Small intestine (tissue), 7 donors: ENCODE data around the gene PPDPF. TPM values are rescaled to one million over a fixed set of nuclear protein-coding genes. Genes with fewer than 3 reads are reported as not detected.

Experiments
- DNase-seq, 2 donors: peaks; one replicate each; pipeline versions ENCODE4 v3.0.0 to v3.0.0-alpha.2; 2013
- FAIRE-seq: peaks from 2 replicates; lab custom pipeline; 2012; peaks lifted over from hg19 to GRCh38; lab: Jason Lieb, UNC
- H3K27ac ChIP-seq, 3 donors: one replicate each; pipeline ENCODE4 v1.5.1; 2013; ENCODE audit warnings: low read length in 2 of 3, mild to moderate bottlenecking in 2 of 3, control low read depth in 1 of 3, inconsistent platforms in 1 of 3, low read depth in 1 of 3, moderate library complexity in 1 of 3
- H3K27me3 ChIP-seq, 3 donors: one replicate each; pipeline ENCODE4 v1.6.1; 2013; ENCODE audit warnings: low read length in 3 of 3, inconsistent platforms in 1 of 3; ENCODE audit not compliant: control insufficient read depth in 3 of 3, insufficient read depth in 3 of 3
- H3K36me3 ChIP-seq, 3 donors: one replicate each; pipeline ENCODE4 v1.6.1; 2013; ENCODE audit warnings: low read length in 3 of 3, inconsistent platforms in 1 of 3, low read depth in 1 of 3, mild to moderate bottlenecking in 1 of 3, moderate library complexity in 1 of 3; ENCODE audit not compliant: control insufficient read depth in 3 of 3, insufficient read depth in 2 of 3
- H3K4me1 ChIP-seq, 3 donors: one replicate each; pipeline ENCODE4 v1.6.1; 2013; ENCODE audit warnings: low read length in 2 of 3, inconsistent platforms in 1 of 3, low read depth in 1 of 3, mild to moderate bottlenecking in 1 of 3, moderate library complexity in 1 of 3; ENCODE audit not compliant: control insufficient read depth in 3 of 3, insufficient read depth in 2 of 3
- H3K4me3 ChIP-seq, 3 donors: one replicate each; pipeline ENCODE4 v1.5.1; 2013; ENCODE audit warnings: low read length in 3 of 3, control low read depth in 1 of 3, inconsistent platforms in 1 of 3, low read depth in 1 of 3, mild to moderate bottlenecking in 1 of 3, moderate library complexity in 1 of 3
- H3K9me3 ChIP-seq, 2 donors: one replicate each; pipeline ENCODE4 v1.6.1; 2013; ENCODE audit warnings: low read depth in 1 of 2, low read length in 1 of 2; ENCODE audit not compliant: control insufficient read depth in 2 of 2, insufficient read depth in 1 of 2
- WGBS, 3 donors: extraction: QIAGEN DNeasy Blood & Tissue Kit; methylation state at CpG; one replicate each; pipeline ENCODE4 v1.1.7; 2013; 5-methylcytosine and 5-hydroxymethylcytosine counted together
- polyA plus RNA-seq, 4 donors: library from polyadenylated mRNA; stranded (reverse) in 3 of 4; unstranded in 1 of 4; fragments of 200-250 nt in 3 of 4; fragments of 120-200 nt in 1 of 4; gene quantifications; one replicate each; pipeline versions ENCODE4 v1.2.1 to v1.2.3, GENCODE V29; 2013
- donor health status: healthy with polysubstance abuse.
- donor health status: control.
- donor health status: control.
- donor health status: Bipolar disorder and iron deficiency.
- donor health status: healthy.

PPDPF gene
- polyA plus RNA-seq, 4 donors, result 273 to 356 (median 295) TPM

GRCh38 chr20:63518946-63519667 lies 1.5 kb upstream of the PPDPF start:
- DNase-seq (no peak), FAIRE-seq (no peak)
- Histone ChIP-seq H3K9me3 (peaks cover 0 to 15% of the 10 kb centered on the region in 2 donors), H3K36me3 (peaks cover 0 to 25% (median 0%) of the 10 kb centered on the region in 3 donors), H3K27me3 (peaks cover 0 to 20% (median 0%) of the 10 kb centered on the region in 3 donors), H3K27ac (no peak overlapping the region), H3K4me3 (peak overlapping the region in 1 of 3 donors; percentile 79), H3K4me1 (peaks cover 0 to 14% (median 4%) of the 10 kb centered on the region in 3 donors)
- WGBS, 3 donors, result 59 to 76% (median 67%) methylated on average over 30 to 32 of the region's 32 CpGs

DNA sequence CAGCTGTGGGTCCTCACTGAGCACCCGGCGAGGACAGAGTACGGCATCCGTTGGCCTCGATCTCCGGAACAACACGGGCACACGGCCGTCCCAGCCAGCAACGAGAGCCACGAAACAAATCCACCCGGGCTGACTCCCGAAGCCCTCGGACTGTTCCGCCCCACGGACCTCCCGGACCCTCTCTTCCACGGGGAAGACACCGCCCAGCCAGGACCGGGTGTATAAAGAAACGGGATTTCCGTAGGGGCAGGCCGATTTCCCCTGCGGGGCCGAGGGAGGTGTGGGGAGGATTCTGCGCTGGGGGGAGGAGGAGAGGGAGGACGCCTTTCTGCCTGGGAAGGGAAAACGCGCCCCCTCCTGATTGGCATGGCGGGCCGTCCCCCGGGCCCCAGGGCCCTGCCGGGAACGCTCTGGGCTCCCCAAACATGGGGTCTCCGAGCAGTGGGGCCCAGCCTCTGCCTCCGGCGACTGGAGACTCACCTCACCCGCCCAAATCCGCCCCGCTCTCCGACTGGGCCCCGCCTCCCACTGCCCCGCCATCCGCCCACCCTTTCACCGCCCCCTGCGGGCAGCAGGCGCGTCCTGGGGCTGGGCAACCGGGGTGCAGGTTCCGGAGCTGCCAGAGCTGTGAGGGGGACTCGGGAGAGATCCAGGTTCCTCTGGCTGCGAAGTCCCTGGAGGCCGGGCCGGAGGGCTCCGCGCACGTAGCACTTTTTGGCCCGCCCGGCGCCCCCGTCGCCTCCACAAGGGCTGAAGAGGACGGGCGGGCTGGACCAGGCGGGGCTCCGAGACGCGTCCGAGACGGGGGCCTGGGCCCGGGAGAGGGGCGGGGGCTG lies 679 bp upstream of the PPDPF start:
- DNase-seq, result peak in 1 of 2 donors; percentile 78
- Histone ChIP-seq H3K36me3 (peaks cover 0 to 25% (median 0%) of the 10 kb centered on the region in 3 donors), H3K27me3 (peaks cover 0 to 20% (median 0%) of the 10 kb centered on the region in 3 donors), H3K4me1 (peaks cover 0 to 14% (median 4%) of the 10 kb centered on the region in 3 donors), H3K4me3 (peak overlapping the region; percentile 69 to 86 (median 79)), H3K27ac (peak overlapping the region in 2 of 3 donors; percentile 38 to 75), H3K9me3 (peaks cover 0 to 15% of the 10 kb centered on the region in 2 donors)
- 1 to 2% (median 1%) methylated on average over 54 to 72 of the region's 72 CpGs for WGBS, 3 donors
- no peak for FAIRE-seq

DNA sequence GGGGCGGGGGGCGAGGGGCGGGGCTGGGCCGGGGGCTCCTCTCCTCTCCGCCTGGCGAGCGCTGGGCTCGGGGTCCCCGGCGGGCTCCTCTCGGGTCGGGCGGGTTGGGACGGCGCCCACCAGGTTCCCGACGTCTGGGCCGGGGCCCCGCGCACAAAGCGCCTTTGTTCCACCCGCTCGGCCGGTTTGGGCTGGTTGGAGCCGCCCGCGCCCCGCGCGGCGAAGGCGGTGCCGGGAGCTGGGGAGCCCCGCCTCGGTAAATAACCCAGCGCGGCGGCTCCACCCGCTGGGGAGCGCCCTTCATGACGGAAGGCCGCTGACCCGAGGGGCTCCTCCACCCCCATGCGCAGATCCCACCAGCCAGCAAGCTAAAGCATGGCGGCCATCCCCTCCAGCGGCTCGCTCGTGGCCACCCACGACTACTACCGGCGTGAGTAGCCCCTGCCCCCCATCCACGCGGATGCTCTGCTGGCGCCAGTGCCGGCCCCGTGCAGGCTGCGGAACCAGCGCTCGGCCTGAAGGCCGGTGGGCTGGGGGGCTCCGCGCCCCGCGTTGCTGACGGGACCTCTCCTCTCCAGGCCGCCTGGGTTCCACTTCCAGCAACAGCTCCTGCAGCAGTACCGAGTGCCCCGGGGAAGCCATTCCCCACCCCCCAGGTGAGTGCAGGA lies 503 bp downstream of the PPDPF start:
- DNase-seq (peak; percentile 81 to 94), FAIRE-seq (no peak)
- Histone ChIP-seq H3K4me1 (peaks cover 0 to 14% (median 4%) of the 10 kb centered on the region in 3 donors), H3K36me3 (peaks cover 0 to 25% (median 0%) of the 10 kb centered on the region in 3 donors), H3K27me3 (peaks cover 0 to 20% (median 0%) of the 10 kb centered on the region in 3 donors), H3K4me3 (peak overlapping the region; percentile 79 to 86 (median 86)), H3K27ac (peak overlapping the region; percentile 60 to 94 (median 62)), H3K9me3 (peaks cover 0 to 15% of the 10 kb centered on the region in 2 donors)
- WGBS, 3 donors, result 1% methylated on average over 39 to 68 of the region's 68 CpGs

GRCh38 chr20:63521602-63522001 lies 1.0 kb downstream of the PPDPF start:
- Histone ChIP-seq H3K4me1 (peaks cover 0 to 14% (median 4%) of the 10 kb centered on the region in 3 donors), H3K27ac (peak overlapping the region in 2 of 3 donors; percentile 60 to 94), H3K9me3 (peaks cover 0 to 15% of the 10 kb centered on the region in 2 donors), H3K36me3 (peaks cover 0 to 25% (median 0%) of the 10 kb centered on the region in 3 donors), H3K4me3 (peak overlapping the region; percentile 79 to 86 (median 86)), H3K27me3 (peaks cover 0 to 20% (median 0%) of the 10 kb centered on the region in 3 donors)
- WGBS, 3 donors, result 31 to 60% (median 36%) methylated on average over 10 to 23 of the region's 23 CpGs
- FAIRE-seq, result no peak
- no peak for DNase-seq

- Histone ChIP-seq H3K4me3 (peak overlapping the region in 2 of 3 donors; percentile 27 to 86), H3K27me3 (peaks cover 0 to 20% (median 0%) of the 10 kb centered on the region in 3 donors), H3K27ac (no peak overlapping the region), H3K36me3 (peaks cover 0 to 25% (median 0%) of the 10 kb centered on the region in 3 donors), H3K9me3 (peaks cover 0 to 15% of the 10 kb centered on the region in 2 donors), H3K4me1 (peaks cover 0 to 14% (median 4%) of the 10 kb centered on the region in 3 donors)
- FAIRE-seq, result no peak
- DNase-seq, result no peak
- 66 to 88% (median 71%) methylated on average over 13 of the region's 13 CpGs for WGBS, 3 donors
Measured at GRCh38 chr20:63522091-63522868, 1.7 kb downstream of the PPDPF start.

- peaks cover 0 to 23% (median 0%) of the 10 kb centered on the region in 3 donors for H3K36me3 ChIP-seq
- no peak overlapping the region for H3K4me3 ChIP-seq
- peaks cover 0 to 15% of the 10 kb centered on the region in 2 donors for H3K9me3 ChIP-seq
- no peak for DNase-seq
- WGBS, 3 donors, result 93 to 99% (median 98%) methylated on average over 11 of the region's 11 CpGs
- H3K4me1 ChIP-seq, result peaks cover 0 to 14% (median 4%) of the 10 kb centered on the region in 3 donors
- FAIRE-seq, result no peak
- H3K27ac ChIP-seq, result no peak overlapping the region
- H3K27me3 ChIP-seq, result peaks cover 0 to 17% (median 0%) of the 10 kb centered on the region in 3 donors
Measured at GRCh38 chr20:63522981-63523611, 2.5 kb downstream of the PPDPF start.

DNA sequence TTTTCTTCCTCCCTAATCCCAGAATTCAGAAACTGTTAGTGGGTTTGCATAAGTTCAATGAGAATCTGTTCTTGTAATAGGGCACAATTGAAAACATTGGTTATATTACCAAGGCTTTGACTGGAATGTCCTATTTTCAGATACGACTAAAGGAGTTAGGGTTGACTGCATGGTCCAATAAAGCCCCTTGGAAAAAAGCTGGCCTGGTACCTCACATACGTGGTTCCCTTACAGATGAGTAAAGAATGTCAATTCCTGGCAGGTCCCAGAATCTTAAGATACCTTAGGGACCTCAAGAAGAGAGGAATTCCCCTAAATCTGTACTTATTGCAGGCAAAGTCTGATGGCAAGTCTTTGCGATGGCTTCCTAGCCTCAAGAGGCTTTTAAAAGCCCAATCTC lies 4.6 kb downstream of the PPDPF start:
- no peak for DNase-seq

More for the DNA sequence above, 4.6 kb downstream of the PPDPF start:
- Histone ChIP-seq H3K4me3 (no peak overlapping the region), H3K9me3 (peaks cover 0 to 15% of the 10 kb centered on the region in 2 donors), H3K27ac (no peak overlapping the region), H3K36me3 (peaks cover 0 to 23% (median 0%) of the 10 kb centered on the region in 3 donors), H3K4me1 (peaks cover 0 to 10% (median 4%) of the 10 kb centered on the region in 3 donors), H3K27me3 (peaks cover 0 to 3% (median 0%) of the 10 kb centered on the region in 3 donors)
- no peak for FAIRE-seq
- 50 to 64% (median 58%) methylated on average over 3 of the region's 3 CpGs for WGBS, 3 donors
